Measurements from ENCODE around the gene PACRG.

PACRG gene

DNA sequence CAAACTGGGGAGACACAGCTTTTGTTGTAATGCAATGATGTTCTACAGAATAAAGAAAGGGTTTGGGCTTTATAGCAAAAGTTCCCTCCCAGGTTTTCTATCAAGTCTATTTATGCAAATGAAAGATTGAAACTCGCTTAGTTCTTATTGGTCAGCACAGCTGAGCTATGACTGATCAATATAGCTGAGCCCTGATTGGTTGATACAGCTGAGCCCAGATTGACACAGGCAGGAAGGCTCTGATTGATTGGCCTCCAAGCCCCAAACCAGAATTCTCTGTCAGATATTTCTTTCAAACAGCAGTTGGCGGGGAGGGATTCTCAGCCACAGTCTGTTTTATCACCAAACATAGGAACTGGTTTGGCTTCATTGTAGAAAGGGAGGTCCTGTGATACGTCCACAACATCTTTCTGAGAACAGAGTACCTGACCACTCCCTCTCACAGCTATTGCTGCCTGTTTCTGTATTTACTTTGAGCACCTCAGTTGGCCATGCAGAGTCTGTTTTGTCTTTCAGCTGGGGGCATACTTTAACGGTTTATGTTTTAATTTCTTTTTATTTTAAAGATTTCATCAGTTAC lies 223.5 kb downstream of the PACRG start:
- TF ChIP-seq CTCF (IDR thresholded peaks at IDR 0.05; ENCODE audit: extremely low read depth, insufficient read depth, missing control alignments) = no peak
- no peak for DNase-seq (ENCODE audit: low spot score)
- in situ Hi-C loops (cut with MboI; ENCODE audit: low pct_unique_long_range_greater_than_20kb, low sequenced_read_pairs, unreplicated experiment) = no loop called here

- DNase-seq (ENCODE audit: low spot score) = no peak
- TF ChIP-seq CTCF (IDR thresholded peaks at IDR 0.05; ENCODE audit: extremely low read depth, insufficient read depth, missing control alignments) = no peak
- in situ Hi-C loops (cut with MboI; ENCODE audit: low pct_unique_long_range_greater_than_20kb, low sequenced_read_pairs, unreplicated experiment) = no loop called here
Measured at GRCh38 chr6:162952423-162952822, 224.6 kb downstream of the PACRG start.

- DNase-seq (ENCODE audit: low spot score) = no peak
- no peak for TF ChIP-seq CTCF (IDR thresholded peaks at IDR 0.05; ENCODE audit: extremely low read depth, insufficient read depth, missing control alignments)
- in situ Hi-C loops (cut with MboI; ENCODE audit: low pct_unique_long_range_greater_than_20kb, low sequenced_read_pairs, unreplicated experiment) = no loop called here
Measured at GRCh38 chr6:162957062-162957461, 229.3 kb downstream of the PACRG start.

DNA sequence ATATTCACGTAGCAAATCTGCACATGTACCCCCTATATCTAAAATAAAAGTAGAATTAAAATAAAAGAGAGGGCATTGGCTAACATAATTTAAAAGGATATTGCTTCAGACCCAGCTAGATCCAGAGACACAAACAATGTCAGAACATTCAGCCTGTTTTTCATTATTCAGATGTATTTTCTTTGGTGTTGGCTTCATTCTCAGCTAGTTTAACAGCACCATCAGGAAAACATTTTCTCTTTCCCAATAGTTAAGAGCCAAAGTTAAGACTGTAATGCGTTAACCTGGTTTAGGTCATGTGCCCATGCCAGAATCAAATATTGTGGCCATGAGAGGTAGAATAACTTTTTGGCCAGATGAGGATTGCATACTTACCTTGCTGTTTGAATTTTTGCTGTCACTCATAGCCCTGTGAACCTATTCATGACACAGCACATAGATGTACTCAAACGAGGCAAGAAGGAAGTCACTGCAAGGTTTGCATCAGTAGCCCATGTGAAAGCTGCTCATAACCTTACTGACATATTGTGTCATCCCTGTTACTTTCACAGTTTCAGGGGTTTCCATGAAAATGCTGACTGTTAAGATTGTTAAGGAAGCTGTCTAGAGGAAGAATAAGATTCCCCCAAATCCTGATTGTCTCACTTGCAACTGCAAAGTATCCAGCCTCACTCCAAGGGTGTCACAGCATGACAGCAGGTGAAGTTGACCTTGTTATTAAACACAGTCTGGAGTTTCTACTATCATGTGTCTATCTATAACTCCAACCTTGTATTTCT lies 233.1 kb downstream of the PACRG start:
- TF ChIP-seq CTCF (IDR thresholded peaks at IDR 0.05; ENCODE audit: extremely low read depth, insufficient read depth, missing control alignments) = no peak
- DNase-seq (ENCODE audit: low spot score) = no peak
- in situ Hi-C loops (cut with MboI; ENCODE audit: low pct_unique_long_range_greater_than_20kb, low sequenced_read_pairs, unreplicated experiment) = no loop called here

DNA sequence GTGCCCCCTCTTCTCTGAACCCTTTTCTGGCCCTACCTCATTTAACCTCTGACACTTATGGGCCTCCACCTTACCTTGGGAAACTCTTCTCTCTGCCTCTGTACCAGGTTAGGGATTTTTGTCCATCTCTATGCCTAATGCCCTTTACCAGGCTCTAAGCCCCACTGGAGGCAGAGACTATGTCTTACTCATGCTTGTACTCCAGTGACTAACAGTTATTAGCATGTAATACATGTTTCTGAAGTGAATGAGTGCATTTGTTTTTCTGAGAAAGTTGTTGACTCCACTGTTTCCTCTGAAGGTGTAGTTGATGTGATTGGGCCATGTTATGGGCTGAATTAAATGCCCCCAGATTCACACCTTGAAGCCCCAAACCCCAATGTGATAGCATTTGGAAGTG lies 234.3 kb downstream of the PACRG start:
- DNase-seq (ENCODE audit: low spot score) = no peak
- TF ChIP-seq CTCF (IDR thresholded peaks at IDR 0.05; ENCODE audit: extremely low read depth, insufficient read depth, missing control alignments) = no peak
- in situ Hi-C loops (cut with MboI; ENCODE audit: low pct_unique_long_range_greater_than_20kb, low sequenced_read_pairs, unreplicated experiment) = no loop called here

- no peak for DNase-seq (ENCODE audit: low spot score)
- no peak for TF ChIP-seq CTCF (IDR thresholded peaks at IDR 0.05; ENCODE audit: extremely low read depth, insufficient read depth, missing control alignments)
- in situ Hi-C loops (cut with MboI; ENCODE audit: low pct_unique_long_range_greater_than_20kb, low sequenced_read_pairs, unreplicated experiment) = no loop called here
Measured at GRCh38 chr6:162963861-162964260, 236.1 kb downstream of the PACRG start.

Data from GM13977 (cell line).